H9 (cell line): ENCODE results near the gene BAZ1B. TPM values are rescaled to one million over a fixed set of nuclear protein-coding genes. Genes with fewer than 3 reads are reported as not detected.
A peak's percentile ranks its signal among the peaks of the same experiment; 100 is the strongest.
"Not testable (repeated sequence)": the region's sequence is repeated elsewhere in the genome, so short reads cannot be mapped to it uniquely, and the experiment has no call there.

Experiments
- DNase-seq: peaks from one replicate; pipeline ENCODE4 v3.0.0-alpha.2; 2017
- H2AFZ ChIP-seq: one replicate; pipeline ENCODE4 v1.6.1; 2013; ENCODE audit warnings: mild to moderate bottlenecking, low read length, control low read depth, moderate library complexity
- H2AK5ac ChIP-seq: 2 replicates; pipeline ENCODE4 v1.6.1; 2013; ENCODE audit warnings: low read length, control low read depth, mixed read lengths; ENCODE audit not compliant: insufficient read length
- H2BK120ac ChIP-seq: one replicate; pipeline ENCODE4 v1.6.1; 2013; ENCODE audit warnings: low read depth, mild to moderate bottlenecking, low read length, control low read depth, inconsistent platforms; ENCODE audit not compliant: poor library complexity, severe bottlenecking
- H2BK12ac ChIP-seq: 2 replicates; pipeline ENCODE4 v1.6.1; 2013; ENCODE audit warnings: low read length, control low read depth, mixed read lengths, low read depth; ENCODE audit not compliant: insufficient read length
- H2BK15ac ChIP-seq: 2 replicates; pipeline ENCODE4 v1.6.1; 2013; ENCODE audit warnings: low read depth, low read length, control low read depth
- H2BK20ac ChIP-seq: one replicate; pipeline ENCODE4 v1.6.1; 2013; ENCODE audit warnings: low read depth, mild to moderate bottlenecking, low read length, control low read depth, inconsistent platforms; ENCODE audit not compliant: poor library complexity, severe bottlenecking
- H2BK5ac ChIP-seq: 2 replicates; pipeline ENCODE4 v1.6.1; 2013; ENCODE audit warnings: low read length, control low read depth, mixed read lengths; ENCODE audit not compliant: insufficient read length
- H3K14ac ChIP-seq: 2 replicates; pipeline ENCODE4 v1.6.1; 2013; ENCODE audit warnings: low read length, control low read depth; ENCODE audit not compliant: insufficient read depth
- H3K18ac ChIP-seq: 2 replicates; pipeline ENCODE4 v1.6.1; 2013; ENCODE audit warnings: low read depth, mild to moderate bottlenecking, mixed read lengths, low read length, control low read depth; ENCODE audit not compliant: insufficient read length
- H3K23ac ChIP-seq: 2 replicates; pipeline ENCODE4 v1.6.1; 2013; ENCODE audit warnings: low read length, control low read depth, mixed read lengths, low read depth; ENCODE audit not compliant: insufficient read length
- H3K23me2 ChIP-seq: 2 replicates; pipeline ENCODE4 v1.6.1; 2013; ENCODE audit warnings: low read depth, mild to moderate bottlenecking, mixed read lengths, low read length, control low read depth; ENCODE audit not compliant: insufficient read length, poor library complexity, severe bottlenecking
- H3K27ac ChIP-seq: 2 replicates; pipeline ENCODE4 v1.5.1; 2013; ENCODE audit warnings: low read length, control low read depth, mixed read lengths, low read depth; ENCODE audit not compliant: insufficient read length
- H3K27me3 ChIP-seq: 2 replicates; pipeline ENCODE4 v1.6.1; 2013; ENCODE audit warnings: low read length, control low read depth, inconsistent platforms; ENCODE audit not compliant: insufficient read depth
- H3K4ac ChIP-seq: 2 replicates; pipeline ENCODE4 v1.6.1; 2013; ENCODE audit warnings: low read depth, mild to moderate bottlenecking, control low read depth, inconsistent platforms, low read length, moderate library complexity
- H3K4me1 ChIP-seq: 2 replicates; pipeline ENCODE4 v1.6.1; 2013; ENCODE audit warnings: low read length, control low read depth, inconsistent platforms; ENCODE audit not compliant: insufficient read depth
- H3K4me2 ChIP-seq: 2 replicates; pipeline ENCODE4 v1.6.1; 2013; ENCODE audit warnings: low read length, control low read depth, mixed read lengths; ENCODE audit not compliant: insufficient read length, insufficient read depth
- H3K56ac ChIP-seq: 2 replicates; pipeline ENCODE4 v1.6.1; 2013; ENCODE audit warnings: low read depth, mild to moderate bottlenecking, mixed read lengths, low read length, control low read depth; ENCODE audit not compliant: insufficient read length
- H3K79me1 ChIP-seq: 2 replicates; pipeline ENCODE4 v1.6.1; 2013; ENCODE audit warnings: low read depth, mild to moderate bottlenecking, moderate library complexity, low read length, control low read depth, inconsistent platforms; ENCODE audit not compliant: insufficient read depth, poor library complexity, severe bottlenecking
- H3K79me2 ChIP-seq: 2 replicates; pipeline ENCODE4 v1.6.1; 2013; ENCODE audit warnings: low read length, control low read depth, inconsistent platforms; ENCODE audit not compliant: insufficient read depth
- H3K9ac ChIP-seq: 2 replicates; pipeline ENCODE4 v1.6.1; 2013; ENCODE audit warnings: low read length, control low read depth, mixed read lengths; ENCODE audit not compliant: insufficient read length; ENCODE audit errors: extremely low read depth
- H3K9me3 ChIP-seq: one replicate; pipeline ENCODE4 v1.6.1; 2013; ENCODE audit warnings: low read depth, low read length, inconsistent platforms; ENCODE audit not compliant: control insufficient read depth
- H3T11ph ChIP-seq: one replicate; pipeline ENCODE4 v1.6.1; 2013; ENCODE audit warnings: mild to moderate bottlenecking, low read length, control low read depth, inconsistent platforms
- H4K20me1 ChIP-seq: one replicate; pipeline ENCODE4 v1.6.1; 2013; ENCODE audit not compliant: control insufficient read depth, insufficient read length, insufficient read depth
- H4K5ac ChIP-seq: 2 replicates; pipeline ENCODE4 v1.6.1; 2013; ENCODE audit warnings: low read depth, mild to moderate bottlenecking, mixed read lengths, low read length, control low read depth; ENCODE audit not compliant: insufficient read length
- H4K8ac ChIP-seq: replicated peaks from 2 replicates; pipeline ENCODE4 v1.6.1; 2013; ENCODE audit warnings: low read length, control low read depth, mixed read lengths, low read depth; ENCODE audit not compliant: insufficient read length
- H4K91ac ChIP-seq: 2 replicates; pipeline ENCODE4 v1.6.1; 2013; ENCODE audit warnings: low read depth, mild to moderate bottlenecking, moderate library complexity, mixed read lengths, low read length, control low read depth; ENCODE audit not compliant: insufficient read length
- H3K27ac Mint-ChIP-seq, 3 experiments: 2 replicates in 2 of 3; 3 replicates in 1 of 3; pipeline ENCODE4 v1.8.0; 2020 to 2021; ENCODE audit warnings: mixed read lengths in 3 of 3, mild to moderate bottlenecking in 1 of 3, moderate library complexity in 1 of 3
- H3K27me3 Mint-ChIP-seq: 2 replicates; pipeline ENCODE4 v1.8.0; 2021; ENCODE audit warnings: low read depth, mild to moderate bottlenecking, moderate library complexity, mixed read lengths
- H3K36me3 Mint-ChIP-seq, 3 experiments: 2 replicates in 2 of 3; 3 replicates in 1 of 3; pipeline ENCODE4 v1.8.0; 2020 to 2021; ENCODE audit warnings: low read depth in 3 of 3, mixed read lengths in 3 of 3; ENCODE audit not compliant: insufficient read depth in 1 of 3
- H3K4me1 Mint-ChIP-seq, 2 experiments: 2 replicates each; pipeline ENCODE4 v1.8.0; 2020; ENCODE audit warnings: mixed read lengths in 2 of 2
- H3K4me3 Mint-ChIP-seq, 2 experiments: 2 replicates in 1 of 2; 3 replicates in 1 of 2; pipeline ENCODE4 v1.8.0; 2020 to 2021; ENCODE audit warnings: mild to moderate bottlenecking in 2 of 2, mixed read lengths in 2 of 2, moderate library complexity in 1 of 2
- H3K9me3 Mint-ChIP-seq, 2 experiments: 2 replicates in 1 of 2; 3 replicates in 1 of 2; pipeline ENCODE4 v1.8.0; 2020; ENCODE audit warnings: mild to moderate bottlenecking in 2 of 2, mixed read lengths in 2 of 2, moderate library complexity in 1 of 2
- WGBS: extraction: QIAGEN DNeasy Blood & Tissue Kit; methylation state at CpG from one replicate; pipeline ENCODE4 v1.1.7; 2013; ENCODE audit warnings: missing lambda C conversion rate, low lambda C conversion rate, mixed read lengths; ENCODE audit not compliant: insufficient read length; ENCODE audit errors: extremely low coverage; 5-methylcytosine and 5-hydroxymethylcytosine counted together
- total RNA-seq: library from RNA; stranded (reverse); gene quantifications from 2 replicates; pipeline ENCODE4 v1.2.1, GENCODE V29; 2021
- TF ChIP-seq, protein P1 (sequence below): fragments of 200-600 bp; sonication (generic); conservative IDR thresholded peaks from 3 replicates; pipeline ENCODE4 v1.8.0; 2021; ENCODE audit warnings: antibody characterized with exemption, mild to moderate bottlenecking

Gene BAZ1B
- total RNA-seq, 1 experiment from 2014 or later, result 96.4 TPM

GRCh38 chr7:73555411-73555982 is 33.4 kb upstream of the BAZ1B start:
- Mint-ChIP-seq H3K4me1 (peaks cover 8 to 12% of the 10 kb centered on the region in 2 experiments), H3K4me3 (peak overlapping the region; percentile 83 to 87), H3K27ac (no peak overlapping the region), H3K27me3 (peaks cover 18% of the 10 kb centered on the region), H3K9me3 (peaks cover 3 to 4% of the 10 kb centered on the region in 2 experiments; a peak in 3 of 5 replicates), H3K36me3 (peaks cover 8 to 29% (median 15%) of the 10 kb centered on the region in 3 experiments; a peak in 6 of 7 replicates)
- no CpG with 5 or more reads among the region's 6 CpGs for WGBS
- Histone ChIP-seq H4K20me1 (no peaks in the 10 kb centered on the region), H4K5ac (no peak overlapping the region), H2BK120ac (no peak overlapping the region), H2BK5ac (no peak overlapping the region), H4K91ac (no peak overlapping the region), H3K79me1 (no peaks in the 10 kb centered on the region), H3K27ac (no peak overlapping the region), H3K56ac (no peak overlapping the region), H3K79me2 (peaks cover 5% of the 10 kb centered on the region; the same call in 1 of the 2 replicates), H4K8ac (no peak overlapping the region), H3K4ac (no peak overlapping the region), H3K9ac (no peak overlapping the region), H2AK5ac (no peak overlapping the region), H3K4me1 (no peaks in the 10 kb centered on the region), H3K23ac (no peak overlapping the region), H3K9me3 (no peaks in the 10 kb centered on the region), H3T11ph (no peak overlapping the region), H2BK20ac (no peak overlapping the region), H3K27me3 (0 out of 2 replicates have a peak, but pooled peaks cover 3% of the 10 kb centered on the region), H2BK12ac (no peak overlapping the region), H3K4me2 (no peak overlapping the region), H3K23me2 (peaks cover 6% of the 10 kb centered on the region), H3K18ac (no peak overlapping the region), H2BK15ac (no peak overlapping the region), H3K14ac (no peak overlapping the region), H2AFZ (no peak overlapping the region)
- TF ChIP-seq, protein P1, sequence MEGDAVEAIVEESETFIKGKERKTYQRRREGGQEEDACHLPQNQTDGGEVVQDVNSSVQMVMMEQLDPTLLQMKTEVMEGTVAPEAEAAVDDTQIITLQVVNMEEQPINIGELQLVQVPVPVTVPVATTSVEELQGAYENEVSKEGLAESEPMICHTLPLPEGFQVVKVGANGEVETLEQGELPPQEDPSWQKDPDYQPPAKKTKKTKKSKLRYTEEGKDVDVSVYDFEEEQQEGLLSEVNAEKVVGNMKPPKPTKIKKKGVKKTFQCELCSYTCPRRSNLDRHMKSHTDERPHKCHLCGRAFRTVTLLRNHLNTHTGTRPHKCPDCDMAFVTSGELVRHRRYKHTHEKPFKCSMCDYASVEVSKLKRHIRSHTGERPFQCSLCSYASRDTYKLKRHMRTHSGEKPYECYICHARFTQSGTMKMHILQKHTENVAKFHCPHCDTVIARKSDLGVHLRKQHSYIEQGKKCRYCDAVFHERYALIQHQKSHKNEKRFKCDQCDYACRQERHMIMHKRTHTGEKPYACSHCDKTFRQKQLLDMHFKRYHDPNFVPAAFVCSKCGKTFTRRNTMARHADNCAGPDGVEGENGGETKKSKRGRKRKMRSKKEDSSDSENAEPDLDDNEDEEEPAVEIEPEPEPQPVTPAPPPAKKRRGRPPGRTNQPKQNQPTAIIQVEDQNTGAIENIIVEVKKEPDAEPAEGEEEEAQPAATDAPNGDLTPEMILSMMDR, result no peak
- DNase-seq, result no peak

- H3K4me2 ChIP-seq, H3K9me3 Mint-ChIP-seq, H2BK20ac ChIP-seq, H3K9me3 ChIP-seq, H3K79me1 ChIP-seq, H4K5ac ChIP-seq, H2AFZ ChIP-seq, H3K9ac ChIP-seq, H2BK5ac ChIP-seq, H3K4me3 Mint-ChIP-seq, H3K27ac ChIP-seq, H3K79me2 ChIP-seq, H3K4ac ChIP-seq, H4K91ac ChIP-seq, H3K56ac ChIP-seq, H3K23ac ChIP-seq, H3K27me3 Mint-ChIP-seq, H2BK15ac ChIP-seq, H3K27ac Mint-ChIP-seq, H3K4me1 Mint-ChIP-seq, H3T11ph ChIP-seq, H3K23me2 ChIP-seq, H3K27me3 ChIP-seq, H4K8ac ChIP-seq, H4K20me1 ChIP-seq, H2BK120ac ChIP-seq, H3K14ac ChIP-seq, H2AK5ac ChIP-seq, DNase-seq, H2BK12ac ChIP-seq, H3K18ac ChIP-seq, H3K4me1 ChIP-seq: not testable (repeated sequence)
- WGBS, result no CpG with 5 or more reads among the region's 5 CpGs
- H3K36me3 Mint-ChIP-seq, result peaks cover 8 to 51% (median 28%) of the 10 kb centered on the region in 3 experiments; a peak in 6 of 7 replicates
Observed at GRCh38 chr7:73550093-73550492, 28.0 kb upstream of the BAZ1B start.
